K562 (cell line): Measurements from ENCODE around the gene ZFPM1. TPM values are rescaled to one million over a fixed set of nuclear protein-coding genes. Genes with fewer than 3 reads are reported as not detected.
A peak's percentile ranks its signal among the peaks of the same experiment; 100 is the strongest.

Experiments used
- COPS2 ChIP-seq: fragments of 450-650 bp; conservative IDR thresholded peaks from 2 replicates; pipeline ENCODE4 v1.6.1; 2016; ENCODE audit warnings: mild to moderate bottlenecking, moderate library complexity
- E2F5 ChIP-seq: sonication (generic); formaldehyde crosslinking; IDR thresholded peaks from 2 replicates; pipeline ENCODE4 v1.8.0; 2022; ENCODE audit warnings: mild to moderate bottlenecking, missing genetic modification reagents
- ESRRA ChIP-seq: fragments of 450-650 bp; IDR thresholded peaks from 2 replicates; pipeline ENCODE4 v1.6.1; 2014; ENCODE audit warnings: low read depth, mild to moderate bottlenecking, moderate library complexity, borderline replicate concordance
- ESRRB ChIP-seq: fragments of 250-450 bp; sonication (Bioruptor Pico); IDR thresholded peaks from 2 replicates; pipeline ENCODE4 v1.5.0; 2020; ENCODE audit warnings: mild to moderate bottlenecking, moderate library complexity, borderline replicate concordance
- ETV1 ChIP-seq: fragments of 450-650 bp; conservative IDR thresholded peaks from 2 replicates; pipeline ENCODE4 v1.6.1; 2016; ENCODE audit warnings: missing genetic modification characterization, control low read depth, low read depth, missing compliant biosample characterization
- FOXJ2 ChIP-seq: fragments of 200-800 bp; sonication (Bioruptor generic); IDR thresholded peaks from 2 replicates; pipeline ENCODE4 v1.6.1; 2016; ENCODE audit warnings: missing genetic modification characterization, missing compliant biosample characterization
- GABPB2 ChIP-seq: fragments of 250-450 bp; sonication (Bioruptor Pico); conservative IDR thresholded peaks from 2 replicates; pipeline ENCODE4 v1.5.1; 2021; ENCODE audit warnings: mild to moderate bottlenecking
- HDGF ChIP-seq: fragments of 450-650 bp; IDR thresholded peaks from 2 replicates; pipeline ENCODE4 v1.6.1; 2016
- KLF16 ChIP-seq: IDR thresholded peaks from 2 replicates; pipeline ENCODE4 v1.6.1; 2016; ENCODE audit warnings: antibody characterized with exemption
- MAFF ChIP-seq: IDR thresholded peaks from 2 replicates; pipeline ENCODE4 v1.6.1; 2012; ENCODE audit warnings: low read length, improper control_type of control experiment
- MBD1 ChIP-seq: fragments of 250-450 bp; sonication (Bioruptor Pico); IDR thresholded peaks from 2 replicates; pipeline ENCODE4 v1.8.0; 2022; ENCODE audit warnings: inconsistent platforms
- MXD1 ChIP-seq: fragments of 250-450 bp; sonication (Bioruptor Pico); IDR thresholded peaks from 2 replicates; pipeline ENCODE4 v1.8.0; 2021; ENCODE audit warnings: borderline replicate concordance, mild to moderate bottlenecking, moderate library complexity; ENCODE audit not compliant: poor library complexity, severe bottlenecking
- NBN ChIP-seq: fragments of 450-650 bp; IDR thresholded peaks from 2 replicates; pipeline ENCODE4 v1.6.1; 2016; ENCODE audit warnings: low read depth, mild to moderate bottlenecking
- NFIC ChIP-seq: fragments of 450-650 bp; IDR thresholded peaks from 2 replicates; pipeline ENCODE4 v1.6.1; 2017; ENCODE audit warnings: mild to moderate bottlenecking, inconsistent platforms
- POLR2B ChIP-seq: fragments of 450-650 bp; IDR thresholded peaks from 2 replicates; pipeline ENCODE4 v1.6.1; 2018; ENCODE audit warnings: low read depth; ENCODE audit not compliant: partially characterized antibody
- PRPF4 ChIP-seq: fragments of 200-400 bp; formaldehyde crosslinking; IDR thresholded peaks from one replicate; pipeline ENCODE4 v1.6.1; 2017; ENCODE audit warnings: low read length, low read depth, mild to moderate bottlenecking; ENCODE audit not compliant: insufficient read depth, poor library complexity, severe bottlenecking
- RBM15 ChIP-seq: fragments of 200-400 bp; formaldehyde crosslinking; IDR thresholded peaks from 2 replicates; pipeline ENCODE4 v1.6.1; 2018; ENCODE audit warnings: mild to moderate bottlenecking, low read length, moderate library complexity; ENCODE audit not compliant: insufficient read depth
- RBM25 ChIP-seq: fragments of 200-400 bp; formaldehyde crosslinking; IDR thresholded peaks from 2 replicates; pipeline ENCODE4 v1.6.1; 2018; ENCODE audit warnings: low read length, low read depth, moderate library complexity; ENCODE audit not compliant: severe bottlenecking
- SETDB1 ChIP-seq: IDR thresholded peaks from one replicate; pipeline ENCODE4 v1.6.1; 2012; ENCODE audit warnings: low read length, control low read depth, inconsistent platforms
- SRSF3 ChIP-seq: fragments of 200-400 bp; formaldehyde crosslinking; IDR thresholded peaks from 2 replicates; pipeline ENCODE4 v1.6.1; 2016; ENCODE audit warnings: mild to moderate bottlenecking, low read length, moderate library complexity; ENCODE audit not compliant: insufficient read depth
- TRIM28 ChIP-seq: fragments of 450-650 bp; IDR thresholded peaks from 2 replicates; pipeline ENCODE4 v1.6.1; 2017
- YBX1 ChIP-seq: fragments of 450-650 bp; IDR thresholded peaks from 2 replicates; pipeline ENCODE4 v1.7.1; 2016; ENCODE audit warnings: mild to moderate bottlenecking
- ZBTB1 ChIP-seq: sonication (generic); formaldehyde crosslinking; IDR thresholded peaks from 2 replicates; pipeline ENCODE4 v1.8.1; 2023; ENCODE audit warnings: missing genetic modification reagents, low read depth, mild to moderate bottlenecking, borderline replicate concordance
- ZFP30 ChIP-seq: fragments of 250-450 bp; sonication (Bioruptor Pico); IDR thresholded peaks from 2 replicates; pipeline ENCODE4 v1.8.0; 2022; ENCODE audit warnings: moderate library complexity, mild to moderate bottlenecking, inconsistent platforms, borderline replicate concordance
- ZNF282 ChIP-seq: sonication (generic); formaldehyde crosslinking; IDR thresholded peaks from 2 replicates; pipeline ENCODE4 v1.8.1; 2023; ENCODE audit warnings: missing genetic modification reagents
- ZNF77 ChIP-seq: fragments of 250-450 bp; sonication (Bioruptor Pico); IDR thresholded peaks from 2 replicates; pipeline ENCODE4 v1.5.0; 2020
- ZNF780A ChIP-seq: fragments of 250-450 bp; sonication (Bioruptor Pico); IDR thresholded peaks from 2 replicates; pipeline ENCODE4 v1.5.0; 2021; ENCODE audit warnings: mild to moderate bottlenecking
- polyA plus RNA-seq, 8 experiments: library from polyadenylated mRNA; depleted of rRNA in 4 of 8; stranded (reverse) in 5 of 8; unstranded in 3 of 8; fragments of >200 nt; fragmentation: Nextera tagmentation in 2 of 8; fragmentation: Illumina TruSeq in 1 of 8; extraction: Ambion mirVana in 2 of 8; extraction: Trizol in 1 of 8; gene quantifications; 2 replicates each; pipeline versions ENCODE4 v1.2.1 to v1.2.3, GENCODE V29; 2011 to 2014; ENCODE audit warnings: inconsistent platforms in 1 of 8, missing spikeins in 1 of 8
- total RNA-seq, 7 experiments: library from RNA; depleted of rRNA in 6 of 7; stranded (reverse); fragments of >200 nt in 6 of 7; fragmentation: Illumina TruSeq in 2 of 7; extraction: Trizol in 2 of 7; gene quantifications; 2 replicates each; pipeline versions ENCODE4 v1.2.1 to v1.2.3, GENCODE V29; 2011 to 2021; ENCODE audit warnings: low replicate concordance in 1 of 7

Gene ZFPM1
- total and polyA plus RNA-seq, 9 of the 15 experiments (the other 6 are each of a cell fraction or from before 2014, with no cell fraction given): 0.03 to 35.9 (median 1.4) TPM

GRCh38 chr16:88452482-88453216 is 431 bp upstream of the ZFPM1 start (continued):
- no peak for TF ChIP-seq MBD1 (CRISPR knock-in tag)
- TF ChIP-seq GABPB2: no peak
- TF ChIP-seq POLR2B: no peak
- no peak; the same call in 1 of the 2 replicates for TF ChIP-seq ETV1 (tag)
- no peak for TF ChIP-seq FOXJ2 (tag)
- no peak for TF ChIP-seq ZBTB1
- no peak for TF ChIP-seq COPS2
- TF ChIP-seq ZFP30 (CRISPR knock-in tag): no peak
- no peak for TF ChIP-seq SRSF3
- TF ChIP-seq RBM25: no peak
- no peak for TF ChIP-seq PRPF4
- no peak for TF ChIP-seq RBM15
- TF ChIP-seq HDGF: no peak
- no peak for TF ChIP-seq MAFF
- TF ChIP-seq YBX1: no peak
- no peak for TF ChIP-seq ZNF77 (CRISPR knock-in tag)
- TF ChIP-seq KLF16: no peak
- no peak for TF ChIP-seq ZNF780A (CRISPR knock-in tag)
- TF ChIP-seq NBN: no peak
- no peak for TF ChIP-seq TRIM28
- TF ChIP-seq NFIC: no peak
- no peak for TF ChIP-seq SETDB1
- no peak for TF ChIP-seq ZNF282
- TF ChIP-seq ESRRA: no peak; the same call in 1 of the 2 replicates
- 0 out of 2 replicates have a peak, but pooled peaks have one; percentile 58 for TF ChIP-seq E2F5
- TF ChIP-seq ESRRB (CRISPR knock-in tag): no peak
- TF ChIP-seq MXD1 (CRISPR knock-in tag): peak; percentile 81
